ENCODE measurements around the gene HIPK2. TPM values are rescaled to one million over a fixed set of nuclear protein-coding genes. Genes with fewer than 3 reads are reported as not detected.

HIPK2 gene
- total and polyA plus RNA-seq, 2 of the 4 experiments (the other 2 are of a cell fraction): 22.0 to 27.1 TPM

DNA sequence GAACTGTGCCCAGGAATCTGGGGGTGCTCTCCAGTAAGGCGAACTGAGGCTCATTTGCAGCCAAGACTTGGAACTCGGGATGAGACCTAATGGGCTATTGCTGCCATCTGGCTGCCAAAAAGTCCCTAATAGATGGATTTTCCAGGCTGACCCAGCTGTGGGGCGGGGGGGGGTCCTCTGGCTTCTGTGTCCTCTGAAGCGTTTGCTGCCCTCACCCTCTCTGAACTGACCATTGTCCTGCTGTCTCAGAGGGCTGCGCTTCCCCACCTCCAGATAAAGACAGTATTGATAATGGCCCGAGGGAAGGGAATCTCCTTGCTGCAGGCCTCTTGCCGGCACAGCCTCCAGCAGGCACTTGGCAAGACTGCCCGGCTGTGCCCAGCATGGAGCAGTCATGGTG lies 207.7 kb downstream of the HIPK2 start:
- peaks cover 2% of the 10 kb centered on the region; the same call in 1 of the 2 replicates for H3K4me1 ChIP-seq (ENCODE audit: control insufficient read depth, insufficient read depth, low read length)
- H3K4me3 ChIP-seq (ENCODE audit: insufficient read depth, low read depth, low read length): no peak overlapping the region
- no peak overlapping the region for H3K56ac ChIP-seq (ENCODE audit: extremely low read depth, insufficient read depth, low read length)
- in situ Hi-C loops (cut with MboI; ENCODE audit: low sequenced_read_pairs): no loop called here
- H3K4ac ChIP-seq (ENCODE audit: low read depth, low read length): no peak overlapping the region
- no peak overlapping the region for H3K4me2 ChIP-seq (ENCODE audit: low read depth, low read length)
- H3K9me3 ChIP-seq (ENCODE audit: control insufficient read depth, insufficient read depth, low read length): no peaks in the 10 kb centered on the region
- no peak overlapping the region for H3K27ac ChIP-seq (ENCODE audit: insufficient read depth, low read length)
- no peak overlapping the region for H4K5ac ChIP-seq (ENCODE audit: low read depth, low read length)
- no peaks in the 10 kb centered on the region for H3K27me3 ChIP-seq (ENCODE audit: control insufficient read depth, insufficient read depth, low read length)
- H4K20me1 ChIP-seq (ENCODE audit: insufficient read depth, low read length): peaks cover 11% of the 10 kb centered on the region; the same call in 1 of the 2 replicates
- H4K8ac ChIP-seq (ENCODE audit: low read depth in 2 of 2, low read length in 2 of 2): no peak overlapping the region
- POLR2A ChIA-PET (ENCODE audit: unreplicated experiment): no interaction called here
- H3K23ac ChIP-seq (ENCODE audit: low read depth, low read length): no peak overlapping the region
- H4K91ac ChIP-seq (ENCODE audit: insufficient read depth, low read depth, low read length): no peak overlapping the region
- ATAC-seq (ENCODE audit: low read depth): no peak
- CTCF ChIA-PET: no interaction called here
- no peak overlapping the region for H2AK9ac ChIP-seq (replicated peaks; ENCODE audit: low read depth, low read length, poor library complexity)
- no peak for DNase-seq
- H3K79me1 ChIP-seq (ENCODE audit: low read depth in 1 of 2, low read length in 2 of 2): peaks cover 0 to 35% of the 10 kb centered on the region in 2 experiments; a peak in 3 of 4 replicates
- no peak for TF ChIP-seq MAFK (IDR thresholded peaks at IDR 0.05; ENCODE audit: low read depth, low read length)
- TF ChIP-seq, protein P1, sequence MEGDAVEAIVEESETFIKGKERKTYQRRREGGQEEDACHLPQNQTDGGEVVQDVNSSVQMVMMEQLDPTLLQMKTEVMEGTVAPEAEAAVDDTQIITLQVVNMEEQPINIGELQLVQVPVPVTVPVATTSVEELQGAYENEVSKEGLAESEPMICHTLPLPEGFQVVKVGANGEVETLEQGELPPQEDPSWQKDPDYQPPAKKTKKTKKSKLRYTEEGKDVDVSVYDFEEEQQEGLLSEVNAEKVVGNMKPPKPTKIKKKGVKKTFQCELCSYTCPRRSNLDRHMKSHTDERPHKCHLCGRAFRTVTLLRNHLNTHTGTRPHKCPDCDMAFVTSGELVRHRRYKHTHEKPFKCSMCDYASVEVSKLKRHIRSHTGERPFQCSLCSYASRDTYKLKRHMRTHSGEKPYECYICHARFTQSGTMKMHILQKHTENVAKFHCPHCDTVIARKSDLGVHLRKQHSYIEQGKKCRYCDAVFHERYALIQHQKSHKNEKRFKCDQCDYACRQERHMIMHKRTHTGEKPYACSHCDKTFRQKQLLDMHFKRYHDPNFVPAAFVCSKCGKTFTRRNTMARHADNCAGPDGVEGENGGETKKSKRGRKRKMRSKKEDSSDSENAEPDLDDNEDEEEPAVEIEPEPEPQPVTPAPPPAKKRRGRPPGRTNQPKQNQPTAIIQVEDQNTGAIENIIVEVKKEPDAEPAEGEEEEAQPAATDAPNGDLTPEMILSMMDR (conservative IDR thresholded peaks at IDR 0.05; ENCODE audit: low read depth, low read length): 0 out of 2 replicates have a peak, but pooled peaks have one; percentile 8
- no peak overlapping the region for H2AFZ ChIP-seq (replicated peaks; ENCODE audit: low read length, poor library complexity)
- intact Hi-C loops (cut with micrococcal nuclease): loop anchor here (5.0 kb wide), 1 partner anchor 68 kb away; no protein-coding TSS in a partner anchor
- no peak overlapping the region for H3K9ac ChIP-seq (ENCODE audit: low read depth, low read length)
- H3K36me3 ChIP-seq (ENCODE audit: control insufficient read depth, insufficient read depth, low read length): peaks cover 80% of the 10 kb centered on the region
- BruUV-seq (replicated peaks): no TSS peak
- no peak overlapping the region for H2BK5ac ChIP-seq (ENCODE audit: low read depth, low read length, poor library complexity, severe bottlenecking)
- no peak overlapping the region for H2BK15ac ChIP-seq (ENCODE audit: low read depth, low read length)
- H2BK20ac ChIP-seq (ENCODE audit: low read depth, low read length): no peak overlapping the region
- no peak overlapping the region for H3K18ac ChIP-seq (ENCODE audit: low read depth, low read length)
- H3K9me1 ChIP-seq (ENCODE audit: insufficient read depth, low read length): peaks cover 3% of the 10 kb centered on the region; the same call in 1 of the 2 replicates
- H2AK5ac ChIP-seq (ENCODE audit: low read depth, low read length): no peak overlapping the region
- 60% methylated on average over 4 of the region's 8 CpGs; no CpG with 5 or more reads in 1 of the 2 experiments for WGBS, 2 experiments (ENCODE audit: extremely low coverage in 2 of 2, insufficient read length in 1 of 2)
- no peak overlapping the region for H2BK120ac ChIP-seq (ENCODE audit: low read depth, low read length)
- dilution Hi-C loops (cut with HindIII; ENCODE audit: low sequenced_read_pairs, unreplicated experiment): no loop called here
- H3K14ac ChIP-seq (replicated peaks; ENCODE audit: low read depth, low read length): no peak overlapping the region

All from IMR-90 (cell line).